HL-60/S4 treated with phorbol 12-myristate 13-acetate at 8.2 ng/mL for 4 days and 3 days (cell line): ENCODE measurements around the gene SLX4IP.

ENCODE experiments used
- in situ Hi-C: fragments of 300-500 bp; cut with MboI; formaldehyde crosslinking; loops from 2 replicates; pipeline ENCODE4 v1.15.0; 2022; ENCODE audit warnings: low sequenced_read_pairs

SLX4IP gene

GRCh38 chr20:10492065-10492464, 57.0 kb downstream of the SLX4IP start:
- in situ Hi-C loops = no loop called here

GRCh38 chr20:10492844-10493243, 57.7 kb downstream of the SLX4IP start:
- in situ Hi-C loops = no loop called here

- in situ Hi-C loops = no loop called here
Measured at GRCh38 chr20:10495173-10495572, 60.1 kb downstream of the SLX4IP start.

GRCh38 chr20:10496465-10496864, 61.4 kb downstream of the SLX4IP start:
- in situ Hi-C loops = no loop called here

- in situ Hi-C loops = no loop called here
Measured at GRCh38 chr20:10497283-10497682, 62.2 kb downstream of the SLX4IP start.

GRCh38 chr20:10497791-10498190, 62.7 kb downstream of the SLX4IP start:
- in situ Hi-C loops = no loop called here

GRCh38 chr20:10498200-10498599, 63.1 kb downstream of the SLX4IP start:
- in situ Hi-C loops = no loop called here

GRCh38 chr20:10501402-10501801, 66.3 kb downstream of the SLX4IP start:
- in situ Hi-C loops = no loop called here

GRCh38 chr20:10502098-10502526, 67.0 kb downstream of the SLX4IP start:
- in situ Hi-C loops = no loop called here

GRCh38 chr20:10504608-10504993, 69.5 kb downstream of the SLX4IP start:
- in situ Hi-C loops = no loop called here

- in situ Hi-C loops = no loop called here
Measured at GRCh38 chr20:10504994-10505730, 70.1 kb downstream of the SLX4IP start.

- in situ Hi-C loops = no loop called here
Measured at GRCh38 chr20:10505827-10506226, 70.7 kb downstream of the SLX4IP start.

GRCh38 chr20:10507052-10507451, 71.9 kb downstream of the SLX4IP start:
- in situ Hi-C loops = no loop called here

- in situ Hi-C loops = no loop called here
Measured at GRCh38 chr20:10508060-10508459, 73.0 kb downstream of the SLX4IP start.

GRCh38 chr20:10508468-10509251, 73.6 kb downstream of the SLX4IP start:
- in situ Hi-C loops = no loop called here

GRCh38 chr20:10509376-10509775, 74.3 kb downstream of the SLX4IP start:
- in situ Hi-C loops = no loop called here

- in situ Hi-C loops = no loop called here
Measured at GRCh38 chr20:10510216-10510615, 75.1 kb downstream of the SLX4IP start.

- in situ Hi-C loops = no loop called here
Measured at GRCh38 chr20:10511170-10511508, 76.0 kb downstream of the SLX4IP start.

GRCh38 chr20:10511509-10512251, 76.6 kb downstream of the SLX4IP start:
- in situ Hi-C loops = no loop called here

- in situ Hi-C loops = no loop called here
Measured at GRCh38 chr20:10513061-10513460, 78.0 kb downstream of the SLX4IP start.

- in situ Hi-C loops = no loop called here
Measured at GRCh38 chr20:10513931-10514575, 78.9 kb downstream of the SLX4IP start.
